Astrocyte of the cerebellum (primary cell): ENCODE data around the gene OR6K6.

Experiments used
- DNase-seq: peaks from one replicate; pipeline ENCODE4 v3.0.0-alpha.2; 2011; ENCODE audit warnings: low read depth
- H3K4me3 ChIP-seq: 2 replicates; pipeline ENCODE4 v1.5.1; 2011; ENCODE audit warnings: mild to moderate bottlenecking, low read depth, low read length, moderate library complexity
- CTCF ChIP-seq: IDR thresholded peaks from 2 replicates; pipeline ENCODE4 v1.5.1; 2012; ENCODE audit warnings: low read length, low read depth, moderate library complexity, mild to moderate bottlenecking; ENCODE audit errors: missing control alignments
- in situ Hi-C: cut with HindIII; loops from 2 replicates; pipeline ENCODE4 v1.10.0; 2017; ENCODE audit warnings: low sequenced_read_pairs

Gene OR6K6

GRCh38 chr1:158720620-158721019, 33.9 kb upstream of the OR6K6 start, which contains the start of gene OR6K3:
TSS of gene OR6K3 (minus strand) at chr1:158720720. CDS start at chr1:158718115, 2,605 bp downstream.
- in situ Hi-C loops = no loop called here
- no peak for DNase-seq
- TF ChIP-seq CTCF = no peak
- no peak within 1 kb of the TSS for H3K4me3 ChIP-seq

DNA sequence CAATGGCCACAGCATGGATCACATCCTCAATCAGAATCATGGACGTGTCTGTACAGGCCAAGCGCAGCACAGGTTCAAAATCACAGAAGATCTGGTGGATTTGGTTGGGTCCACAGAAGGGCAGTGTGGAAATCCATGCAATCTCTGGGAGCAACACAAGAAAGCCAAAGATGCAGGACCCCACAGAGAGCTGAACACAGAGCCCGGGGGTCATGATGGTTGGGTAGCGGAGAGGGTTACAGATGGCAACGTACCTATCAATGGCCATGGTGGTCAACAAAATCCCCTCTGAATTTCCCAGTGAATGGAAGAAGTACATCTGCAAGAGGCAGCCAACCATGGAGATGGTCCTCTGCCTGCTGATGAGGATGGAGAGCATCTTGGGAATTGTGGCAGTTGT, 30.1 kb upstream of the OR6K6 start:
- H3K4me3 ChIP-seq = no peak overlapping the region
- DNase-seq = no peak
- in situ Hi-C loops = no loop called here
- TF ChIP-seq CTCF = no peak

GRCh38 chr1:158728510-158729225, 25.9 kb upstream of the OR6K6 start:
- in situ Hi-C loops = no loop called here
- TF ChIP-seq CTCF = no peak
- no peak overlapping the region for H3K4me3 ChIP-seq
- no peak for DNase-seq

GRCh38 chr1:158730453-158730852, 24.1 kb upstream of the OR6K6 start:
- no peak for DNase-seq
- TF ChIP-seq CTCF = no peak
- in situ Hi-C loops = no loop called here
- no peak overlapping the region for H3K4me3 ChIP-seq

- H3K4me3 ChIP-seq = no peak overlapping the region
- in situ Hi-C loops = no loop called here
- no peak for TF ChIP-seq CTCF
- DNase-seq = no peak
These were observed 22.8 kb upstream of the OR6K6 start for GRCh38 chr1:158731707-158732106.

GRCh38 chr1:158732524-158732923, 22.0 kb upstream of the OR6K6 start:
- in situ Hi-C loops = no loop called here
- H3K4me3 ChIP-seq = no peak overlapping the region
- no peak for DNase-seq
- no peak for TF ChIP-seq CTCF

GRCh38 chr1:158735848-158736247, 18.7 kb upstream of the OR6K6 start:
- no peak for TF ChIP-seq CTCF
- DNase-seq = no peak
- H3K4me3 ChIP-seq = no peak overlapping the region
- in situ Hi-C loops = no loop called here
